ENCODE data around the gene GLB1L2.

The GLB1L2 gene

GRCh38 chr11:134364261-134364660 lies 32.5 kb downstream of the GLB1L2 start:
- no peak for DNase-seq (ENCODE audit: extremely low read depth in 1 of 2, low read depth in 1 of 2)

- no peak for DNase-seq (ENCODE audit: extremely low read depth in 1 of 2, low read depth in 1 of 2)
Observed at GRCh38 chr11:134365011-134365925, 33.5 kb downstream of the GLB1L2 start.

- no peak for DNase-seq (ENCODE audit: extremely low read depth in 1 of 2, low read depth in 1 of 2)
Observed at GRCh38 chr11:134366254-134366653, 34.5 kb downstream of the GLB1L2 start.

GRCh38 chr11:134367781-134368180 lies 36.0 kb downstream of the GLB1L2 start:
- no peak for DNase-seq (ENCODE audit: extremely low read depth in 1 of 2, low read depth in 1 of 2)

- no peak for DNase-seq (ENCODE audit: extremely low read depth in 1 of 2, low read depth in 1 of 2)
Observed at GRCh38 chr11:134369656-134370525, 38.1 kb downstream of the GLB1L2 start.

- no peak for DNase-seq (ENCODE audit: extremely low read depth in 1 of 2, low read depth in 1 of 2)
Observed at GRCh38 chr11:134370526-134371435, 39.0 kb downstream of the GLB1L2 start.

GRCh38 chr11:134371436-134372185 lies 39.8 kb downstream of the GLB1L2 start:
- no peak for DNase-seq (ENCODE audit: extremely low read depth in 1 of 2, low read depth in 1 of 2)

- no peak for DNase-seq (ENCODE audit: extremely low read depth in 1 of 2, low read depth in 1 of 2)
Observed at GRCh38 chr11:134372536-134372935, 40.7 kb downstream of the GLB1L2 start.

- DNase-seq (ENCODE audit: extremely low read depth in 1 of 2, low read depth in 1 of 2) = no peak
Observed at GRCh38 chr11:134372961-134373360, 41.2 kb downstream of the GLB1L2 start.

GRCh38 chr11:134373591-134374052 lies 41.8 kb downstream of the GLB1L2 start:
- no peak for DNase-seq (ENCODE audit: extremely low read depth in 1 of 2, low read depth in 1 of 2)

GRCh38 chr11:134374171-134374570 lies 42.4 kb downstream of the GLB1L2 start:
- DNase-seq (ENCODE audit: extremely low read depth in 1 of 2, low read depth in 1 of 2) = no peak

GRCh38 chr11:134374891-134375550 lies 43.2 kb downstream of the GLB1L2 start:
- no peak for DNase-seq (ENCODE audit: extremely low read depth in 1 of 2, low read depth in 1 of 2)

GRCh38 chr11:134376150-134376921 lies 44.5 kb downstream of the GLB1L2 start:
- DNase-seq (ENCODE audit: extremely low read depth in 1 of 2, low read depth in 1 of 2) = no peak

GRCh38 chr11:134377876-134378275 lies 46.1 kb downstream of the GLB1L2 start:
- DNase-seq (ENCODE audit: extremely low read depth in 1 of 2, low read depth in 1 of 2) = no peak

GRCh38 chr11:134379241-134379640 lies 47.5 kb downstream of the GLB1L2 start:
- no peak for DNase-seq (ENCODE audit: extremely low read depth in 1 of 2, low read depth in 1 of 2)

- no peak for DNase-seq (ENCODE audit: extremely low read depth in 1 of 2, low read depth in 1 of 2)
Observed at GRCh38 chr11:134380229-134380628, 48.4 kb downstream of the GLB1L2 start.

- no peak for DNase-seq (ENCODE audit: extremely low read depth in 1 of 2, low read depth in 1 of 2)
Observed at GRCh38 chr11:134380785-134381184, 49.0 kb downstream of the GLB1L2 start.

- no peak for DNase-seq (ENCODE audit: extremely low read depth in 1 of 2, low read depth in 1 of 2)
Observed at GRCh38 chr11:134382257-134382656, 50.5 kb downstream of the GLB1L2 start.

GRCh38 chr11:134382830-134383229 lies 51.0 kb downstream of the GLB1L2 start:
- no peak for DNase-seq (ENCODE audit: extremely low read depth in 1 of 2, low read depth in 1 of 2)
